Measurements from ENCODE around the gene ENAH. TPM values are rescaled to one million over a fixed set of nuclear protein-coding genes. Genes with fewer than 3 reads are reported as not detected.

ENAH gene
- total RNA-seq: 97.4 and 127 TPM in 2 replicates

GRCh38 chr1:225652729-225653462 lies at the start of gene ENAH:
Gene ENAH, minus strand, starts transcription at chr1:225653123. Its CDS starts 433 bp downstream, at chr1:225652690.

Other genes with a start within 250 kb of the ENAH start
- gene LBR, start 225.1 kb downstream of the ENAH start, total RNA-seq: 11.2 and 17.4 TPM in 2 replicates
- gene SRP9, start 124.7 kb upstream of the ENAH start, total RNA-seq: 179 and 224 TPM in 2 replicates
- gene EPHX1, start 157.0 kb upstream of the ENAH start, total RNA-seq: 44.9 and 47.0 TPM in 2 replicates
- gene TMEM63A, start 229.3 kb upstream of the ENAH start, total RNA-seq: 11.7 and 15.4 TPM in 2 replicates
- 0.16 TPM in 1 of 2 replicates, not detected in the other for gene LEFTY1, start 236.0 kb upstream of the ENAH start, total RNA-seq

Data from bronchial smooth muscle cell (primary cell).